Activated T-cell treated with anti-CD3 and anti-CD28 coated beads, Interleukin-2, amount 50 U/mL, for 72 hours (primary cell): Measurements from ENCODE around the gene PRKCE. TPM values are rescaled to one million over a fixed set of nuclear protein-coding genes. Genes with fewer than 3 reads are reported as not detected.

Experiments used
- ATAC-seq, 2 donors: fragments of 150-1000 bp; cut with Tn5 transposase; replicated peaks in 1 of 2; 2 replicates each; pipeline ENCODE4 v1.10.0; 2021; ENCODE audit warnings: moderate library complexity in 2 of 2, mild to moderate bottlenecking in 1 of 2
- DNase-seq, 2 donors: peaks; one replicate each; pipeline ENCODE4 v3.0.0; 2021 to 2022; ENCODE audit warnings: mixed read lengths in 1 of 2
- H3K27ac Mint-ChIP-seq: one replicate; pipeline ENCODE4 v1.8.0; 2022; ENCODE audit warnings: mild to moderate bottlenecking, moderate library complexity, mixed read lengths
- H3K27me3 Mint-ChIP-seq: one replicate; pipeline ENCODE4 v1.8.0; 2022; ENCODE audit warnings: low read depth, mixed read lengths
- H3K36me3 Mint-ChIP-seq, 2 donors: one replicate each; pipeline ENCODE4 v1.8.0; 2022; ENCODE audit warnings: mixed read lengths in 2 of 2, mild to moderate bottlenecking in 1 of 2; ENCODE audit not compliant: insufficient read depth in 2 of 2
- H3K4me1 Mint-ChIP-seq: one replicate; pipeline ENCODE4 v1.8.0; 2022; ENCODE audit warnings: low read depth, mixed read lengths
- H3K4me3 Mint-ChIP-seq, 2 donors: one replicate each; pipeline ENCODE4 v1.8.0; 2022; ENCODE audit warnings: mild to moderate bottlenecking in 2 of 2, mixed read lengths in 2 of 2, moderate library complexity in 2 of 2
- H3K9me3 Mint-ChIP-seq, 2 donors: one replicate each; pipeline ENCODE4 v1.8.0; 2022; ENCODE audit warnings: mixed read lengths in 2 of 2
- total RNA-seq, 2 donors: library from RNA; stranded (reverse); gene quantifications; one replicate each; pipeline ENCODE4 v1.2.3, GENCODE V29; 2022

The PRKCE gene
- total RNA-seq, 2 donors from 2014 or later: 19.3 to 35.3 TPM

GRCh38 chr2:45818591-45818990, 167.1 kb downstream of the PRKCE start:
- no peak overlapping the region for H3K27ac Mint-ChIP-seq
- no peaks in the 10 kb centered on the region for H3K36me3 Mint-ChIP-seq
- no peaks in the 10 kb centered on the region for H3K27me3 Mint-ChIP-seq
- no peaks in the 10 kb centered on the region for H3K9me3 Mint-ChIP-seq
- DNase-seq (no peak), ATAC-seq (no peak)
- H3K4me3 Mint-ChIP-seq: no peak overlapping the region
- peaks cover 9% of the 10 kb centered on the region for H3K4me1 Mint-ChIP-seq

- Mint-ChIP-seq H3K36me3 (no peaks in the 10 kb centered on the region), H3K27ac (peak overlapping the region; percentile 4), H3K4me3 (no peak overlapping the region), H3K9me3 (no peaks in the 10 kb centered on the region), H3K4me1 (peaks cover 9% of the 10 kb centered on the region), H3K27me3 (no peaks in the 10 kb centered on the region)
- DNase-seq: no peak
- no peak for ATAC-seq
Measured at GRCh38 chr2:45820048-45820447, 168.6 kb downstream of the PRKCE start.

GRCh38 chr2:45821558-45822271, 170.2 kb downstream of the PRKCE start:
- peaks cover 9% of the 10 kb centered on the region for H3K4me1 Mint-ChIP-seq
- no peak overlapping the region for H3K4me3 Mint-ChIP-seq
- H3K9me3 Mint-ChIP-seq: no peaks in the 10 kb centered on the region
- no peak overlapping the region for H3K27ac Mint-ChIP-seq
- H3K36me3 Mint-ChIP-seq: no peaks in the 10 kb centered on the region
- no peak for ATAC-seq
- no peak for DNase-seq
- no peaks in the 10 kb centered on the region for H3K27me3 Mint-ChIP-seq

GRCh38 chr2:45822272-45822630, 170.8 kb downstream of the PRKCE start:
- no peaks in the 10 kb centered on the region for H3K27me3 Mint-ChIP-seq
- H3K36me3 Mint-ChIP-seq: no peaks in the 10 kb centered on the region
- H3K27ac Mint-ChIP-seq: no peak overlapping the region
- DNase-seq (no peak), ATAC-seq (no peak)
- no peaks in the 10 kb centered on the region for H3K9me3 Mint-ChIP-seq
- H3K4me1 Mint-ChIP-seq: peaks cover 9% of the 10 kb centered on the region
- no peak overlapping the region for H3K4me3 Mint-ChIP-seq

- no peak overlapping the region for H3K27ac Mint-ChIP-seq
- ATAC-seq (no peak), DNase-seq (no peak)
- no peak overlapping the region for H3K4me3 Mint-ChIP-seq
- H3K9me3 Mint-ChIP-seq: no peaks in the 10 kb centered on the region
- H3K36me3 Mint-ChIP-seq: no peaks in the 10 kb centered on the region
- H3K4me1 Mint-ChIP-seq: peaks cover 9% of the 10 kb centered on the region
- no peaks in the 10 kb centered on the region for H3K27me3 Mint-ChIP-seq
Measured at GRCh38 chr2:45823723-45824206, 172.3 kb downstream of the PRKCE start.

GRCh38 chr2:45825001-45825651, 173.7 kb downstream of the PRKCE start:
- no peak overlapping the region for H3K27ac Mint-ChIP-seq
- DNase-seq: no peak
- peaks cover 1 to 2% of the 10 kb centered on the region in 2 donors for H3K9me3 Mint-ChIP-seq
- H3K36me3 Mint-ChIP-seq: peaks cover 6 to 7% of the 10 kb centered on the region in 2 donors
- H3K4me3 Mint-ChIP-seq: no peak overlapping the region
- ATAC-seq: no peak
- peaks cover 9% of the 10 kb centered on the region for H3K4me1 Mint-ChIP-seq
- H3K27me3 Mint-ChIP-seq: no peaks in the 10 kb centered on the region

- Mint-ChIP-seq H3K4me1 (peaks cover 7% of the 10 kb centered on the region), H3K9me3 (peaks cover 9 to 13% of the 10 kb centered on the region in 2 donors), H3K27me3 (no peaks in the 10 kb centered on the region), H3K36me3 (peaks cover 14 to 19% of the 10 kb centered on the region in 2 donors), H3K27ac (no peak overlapping the region), H3K4me3 (no peak overlapping the region)
- DNase-seq (no peak), ATAC-seq (no peak)
Measured at GRCh38 chr2:45826460-45826859, 175.0 kb downstream of the PRKCE start.

GRCh38 chr2:45826884-45827635, 175.6 kb downstream of the PRKCE start:
- DNase-seq (no peak), ATAC-seq (no peak)
- no peaks in the 10 kb centered on the region for H3K27me3 Mint-ChIP-seq
- peaks cover 14 to 19% of the 10 kb centered on the region in 2 donors for H3K36me3 Mint-ChIP-seq
- H3K4me1 Mint-ChIP-seq: peaks cover under 1% of the 10 kb centered on the region
- H3K27ac Mint-ChIP-seq: no peak overlapping the region
- H3K9me3 Mint-ChIP-seq: peaks cover 9 to 14% of the 10 kb centered on the region in 2 donors
- no peak overlapping the region for H3K4me3 Mint-ChIP-seq

GRCh38 chr2:45830322-45830721, 178.8 kb downstream of the PRKCE start:
- Mint-ChIP-seq H3K9me3 (peaks cover 9 to 14% of the 10 kb centered on the region in 2 donors), H3K27ac (no peak overlapping the region), H3K27me3 (no peaks in the 10 kb centered on the region), H3K4me3 (no peak overlapping the region), H3K36me3 (peaks cover 14 to 19% of the 10 kb centered on the region in 2 donors), H3K4me1 (no peaks in the 10 kb centered on the region)
- DNase-seq (no peak), ATAC-seq (no peak)

- Mint-ChIP-seq H3K4me3 (no peak overlapping the region), H3K4me1 (peaks cover 5% of the 10 kb centered on the region), H3K36me3 (peaks cover 14 to 19% of the 10 kb centered on the region in 2 donors), H3K27ac (no peak overlapping the region), H3K27me3 (no peaks in the 10 kb centered on the region), H3K9me3 (peaks cover 9 to 14% of the 10 kb centered on the region in 2 donors)
- DNase-seq: no peak
- ATAC-seq: no peak
Measured at GRCh38 chr2:45833301-45833967, 182.0 kb downstream of the PRKCE start.

- no peak overlapping the region for H3K4me3 Mint-ChIP-seq
- peaks cover 9 to 14% of the 10 kb centered on the region in 2 donors for H3K9me3 Mint-ChIP-seq
- no peak overlapping the region for H3K27ac Mint-ChIP-seq
- DNase-seq (no peak), ATAC-seq (no peak)
- no peaks in the 10 kb centered on the region for H3K27me3 Mint-ChIP-seq
- H3K4me1 Mint-ChIP-seq: peaks cover 5% of the 10 kb centered on the region
- peaks cover 14 to 19% of the 10 kb centered on the region in 2 donors for H3K36me3 Mint-ChIP-seq
Measured at GRCh38 chr2:45833968-45834344, 182.5 kb downstream of the PRKCE start.

- peaks cover 5% of the 10 kb centered on the region for H3K4me1 Mint-ChIP-seq
- peaks cover 11 to 16% of the 10 kb centered on the region in 2 donors for H3K36me3 Mint-ChIP-seq
- H3K27me3 Mint-ChIP-seq: no peaks in the 10 kb centered on the region
- H3K9me3 Mint-ChIP-seq: peaks cover 9 to 14% of the 10 kb centered on the region in 2 donors
- no peak overlapping the region for H3K27ac Mint-ChIP-seq
- no peak for ATAC-seq
- H3K4me3 Mint-ChIP-seq: no peak overlapping the region
- no peak for DNase-seq
Measured at GRCh38 chr2:45834372-45834771, 182.9 kb downstream of the PRKCE start.

GRCh38 chr2:45834858-45835257, 183.4 kb downstream of the PRKCE start:
- Mint-ChIP-seq H3K4me3 (no peak overlapping the region), H3K36me3 (peaks cover 9 to 14% of the 10 kb centered on the region in 2 donors), H3K27me3 (no peaks in the 10 kb centered on the region), H3K4me1 (peaks cover 5% of the 10 kb centered on the region), H3K27ac (no peak overlapping the region), H3K9me3 (peaks cover 9 to 14% of the 10 kb centered on the region in 2 donors)
- ATAC-seq (no peak), DNase-seq (no peak)
